ENCODE results near the gene PNPLA4. TPM values are rescaled to one million over a fixed set of nuclear protein-coding genes. Genes with fewer than 3 reads are reported as not detected.

Gene PNPLA4
- total RNA-seq: 14.5 and 15.8 TPM in 2 replicates

DNA sequence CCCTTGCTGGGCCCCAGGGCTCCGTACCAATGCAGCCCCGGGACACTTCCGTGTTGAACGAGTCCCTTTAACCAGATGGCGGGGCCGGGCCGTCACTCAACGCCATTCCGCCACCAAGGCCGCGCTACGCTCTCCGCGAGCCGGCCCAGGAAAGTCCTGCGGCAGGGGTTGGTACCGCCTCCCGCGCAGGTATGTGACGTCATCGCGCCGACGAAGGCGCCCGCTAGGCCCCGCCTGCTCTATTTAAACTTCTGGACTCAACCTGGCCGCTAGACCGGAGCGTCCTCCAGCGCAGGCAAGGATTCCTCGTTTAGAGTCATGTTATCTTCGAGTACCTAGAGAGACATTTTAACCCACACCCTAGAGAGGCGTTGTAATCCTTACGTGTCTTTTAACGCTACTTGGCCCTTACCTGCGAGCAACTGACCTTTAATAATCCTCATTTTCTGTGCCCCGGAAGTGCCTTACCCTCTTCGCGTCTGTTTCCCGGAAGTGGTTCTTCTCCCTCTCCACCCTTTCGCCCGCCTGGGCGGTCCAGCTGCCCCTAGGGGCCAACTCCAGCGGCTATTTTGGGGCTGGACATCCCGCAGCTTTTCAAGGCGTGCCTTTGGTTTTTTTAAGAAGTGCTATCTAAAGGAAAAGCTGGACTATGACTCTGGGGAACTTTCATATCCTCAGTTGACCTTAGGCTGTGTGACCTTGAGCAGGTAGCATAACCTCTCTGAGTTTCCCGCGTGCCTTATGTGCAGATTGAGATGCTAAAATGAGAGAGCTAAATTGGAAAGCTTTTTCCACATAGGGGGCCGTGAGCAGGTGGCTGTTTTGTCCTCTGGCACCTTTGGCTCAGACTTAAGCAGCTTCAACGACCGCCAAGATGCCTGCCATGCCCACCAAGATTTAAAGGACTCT, at the start of gene PNPLA4:
Gene PNPLA4 (minus strand): TSS at position 155 of the 909 bp plus-strand sequence. CDS start 1,294 bp downstream, outside the sequence.

Other genes with a start within 250 kb of the PNPLA4 start
- not detected in 2 replicates for gene VCX, start 84.2 kb downstream of the PNPLA4 start, total RNA-seq
- not detected in 2 replicates for gene VCX2, start 243.9 kb upstream of the PNPLA4 start, total RNA-seq

All from epithelial cell of alveolus of lung (primary cell).